ENCODE data around the gene ZFPL1. TPM values are rescaled to one million over a fixed set of nuclear protein-coding genes. Genes with fewer than 3 reads are reported as not detected.

Gene ZFPL1
- total and polyA plus RNA-seq, 4 donors: 12.3 to 19.2 (median 16.3) TPM

DNA sequence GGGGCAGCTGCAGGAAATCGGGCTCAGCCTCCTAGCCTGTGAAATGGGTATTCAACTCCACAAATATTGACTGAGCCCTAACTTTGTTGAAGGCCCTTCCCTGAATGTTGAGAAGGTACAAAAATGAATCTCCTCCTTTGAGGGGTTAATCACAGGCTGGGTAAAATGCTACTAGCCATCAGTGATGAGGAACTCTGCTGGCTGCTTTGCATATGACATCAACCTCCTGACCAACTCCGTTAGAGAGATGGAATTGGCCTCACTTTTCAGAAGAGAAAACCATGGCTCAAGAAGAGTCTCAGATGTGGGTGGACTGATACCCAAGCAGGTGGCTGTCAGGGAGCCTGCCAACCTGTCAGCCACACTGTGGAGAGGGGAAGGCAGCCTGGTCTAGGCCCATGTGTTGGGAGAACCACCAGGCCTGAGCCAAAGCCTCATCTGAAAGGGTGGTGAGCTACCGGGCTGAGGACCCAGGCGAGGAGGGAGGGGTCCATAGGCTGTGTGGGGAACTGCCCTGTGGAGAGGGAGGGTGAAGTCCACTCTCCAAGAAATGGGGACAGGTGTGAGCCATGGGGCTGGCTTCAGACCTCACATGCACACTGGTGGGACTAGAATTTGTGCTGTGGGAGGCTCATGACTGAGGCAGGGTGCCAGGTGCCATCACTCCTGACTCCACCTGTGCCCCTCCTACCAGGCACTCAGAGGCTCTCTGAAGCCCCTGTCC is 12.0 kb upstream of the ZFPL1 start:
- H3K36me3 ChIP-seq (ENCODE audit: control insufficient read depth in 4 of 4, insufficient read depth in 3 of 4, low read depth in 1 of 4, low read length in 3 of 4): no peaks in the 10 kb centered on the region
- no peak overlapping the region for H3K27ac ChIP-seq (ENCODE audit: low read depth in 1 of 2, low read length in 2 of 2)
- no peak overlapping the region for H3K4me3 ChIP-seq (ENCODE audit: low read depth in 1 of 3, low read length in 3 of 3)
- H3K4me1 ChIP-seq (ENCODE audit: control insufficient read depth in 4 of 4, insufficient read depth in 4 of 4, low read length in 3 of 4): no peaks in the 10 kb centered on the region
- H3K9ac ChIP-seq (ENCODE audit: low read depth in 1 of 2, low read length in 2 of 2): no peak overlapping the region
- no peak for DNase-seq (ENCODE audit: low spot score)
- H3K9me3 ChIP-seq (ENCODE audit: control insufficient read depth in 4 of 4, low read length in 3 of 4): no peaks in the 10 kb centered on the region
- H3K27me3 ChIP-seq (ENCODE audit: control insufficient read depth in 4 of 4, insufficient read depth in 4 of 4, low read length in 3 of 4): no peaks in the 10 kb centered on the region
- 83% methylated on average over 4 of the region's 4 CpGs for WGBS
- TF ChIP-seq, protein P1, sequence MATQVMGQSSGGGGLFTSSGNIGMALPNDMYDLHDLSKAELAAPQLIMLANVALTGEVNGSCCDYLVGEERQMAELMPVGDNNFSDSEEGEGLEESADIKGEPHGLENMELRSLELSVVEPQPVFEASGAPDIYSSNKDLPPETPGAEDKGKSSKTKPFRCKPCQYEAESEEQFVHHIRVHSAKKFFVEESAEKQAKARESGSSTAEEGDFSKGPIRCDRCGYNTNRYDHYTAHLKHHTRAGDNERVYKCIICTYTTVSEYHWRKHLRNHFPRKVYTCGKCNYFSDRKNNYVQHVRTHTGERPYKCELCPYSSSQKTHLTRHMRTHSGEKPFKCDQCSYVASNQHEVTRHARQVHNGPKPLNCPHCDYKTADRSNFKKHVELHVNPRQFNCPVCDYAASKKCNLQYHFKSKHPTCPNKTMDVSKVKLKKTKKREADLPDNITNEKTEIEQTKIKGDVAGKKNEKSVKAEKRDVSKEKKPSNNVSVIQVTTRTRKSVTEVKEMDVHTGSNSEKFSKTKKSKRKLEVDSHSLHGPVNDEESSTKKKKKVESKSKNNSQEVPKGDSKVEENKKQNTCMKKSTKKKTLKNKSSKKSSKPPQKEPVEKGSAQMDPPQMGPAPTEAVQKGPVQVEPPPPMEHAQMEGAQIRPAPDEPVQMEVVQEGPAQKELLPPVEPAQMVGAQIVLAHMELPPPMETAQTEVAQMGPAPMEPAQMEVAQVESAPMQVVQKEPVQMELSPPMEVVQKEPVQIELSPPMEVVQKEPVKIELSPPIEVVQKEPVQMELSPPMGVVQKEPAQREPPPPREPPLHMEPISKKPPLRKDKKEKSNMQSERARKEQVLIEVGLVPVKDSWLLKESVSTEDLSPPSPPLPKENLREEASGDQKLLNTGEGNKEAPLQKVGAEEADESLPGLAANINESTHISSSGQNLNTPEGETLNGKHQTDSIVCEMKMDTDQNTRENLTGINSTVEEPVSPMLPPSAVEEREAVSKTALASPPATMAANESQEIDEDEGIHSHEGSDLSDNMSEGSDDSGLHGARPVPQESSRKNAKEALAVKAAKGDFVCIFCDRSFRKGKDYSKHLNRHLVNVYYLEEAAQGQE (IDR thresholded peaks at IDR 0.05): no peak
- no peak for TF ChIP-seq SP1 (IDR thresholded peaks at IDR 0.05)
- TF ChIP-seq, protein P2, sequence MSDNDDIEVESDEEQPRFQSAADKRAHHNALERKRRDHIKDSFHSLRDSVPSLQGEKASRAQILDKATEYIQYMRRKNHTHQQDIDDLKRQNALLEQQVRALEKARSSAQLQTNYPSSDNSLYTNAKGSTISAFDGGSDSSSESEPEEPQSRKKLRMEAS (IDR thresholded peaks at IDR 0.05): no peak
- no peak for TF ChIP-seq TAF1 (conservative IDR thresholded peaks at IDR 0.05)

DNA sequence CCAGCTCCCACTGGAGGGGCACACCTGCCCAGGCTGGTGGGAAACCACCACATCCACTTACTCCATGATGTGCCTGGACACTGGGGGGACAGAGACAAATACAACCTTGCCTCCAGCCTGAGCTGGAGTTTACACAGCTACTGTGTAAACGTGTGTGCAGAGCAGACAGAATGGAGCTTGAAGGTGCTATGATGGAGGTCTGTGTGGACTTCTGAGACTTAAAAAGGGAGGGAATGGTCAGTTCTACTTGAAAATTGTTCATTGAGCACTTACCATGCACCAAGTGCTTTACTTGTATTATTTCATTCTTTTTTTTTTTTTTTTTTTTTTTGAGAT is 11.4 kb upstream of the ZFPL1 start:
- H3K27me3 ChIP-seq (ENCODE audit: control insufficient read depth in 4 of 4, insufficient read depth in 4 of 4, low read length in 3 of 4): no peaks in the 10 kb centered on the region

More for the DNA sequence above, 11.4 kb upstream of the ZFPL1 start:
- H3K9me3 ChIP-seq (ENCODE audit: control insufficient read depth in 4 of 4, low read length in 3 of 4): no peaks in the 10 kb centered on the region
- DNase-seq (ENCODE audit: low spot score): no peak
- H3K36me3 ChIP-seq (ENCODE audit: control insufficient read depth in 4 of 4, insufficient read depth in 3 of 4, low read depth in 1 of 4, low read length in 3 of 4): no peaks in the 10 kb centered on the region
- H3K4me1 ChIP-seq (ENCODE audit: control insufficient read depth in 4 of 4, insufficient read depth in 4 of 4, low read length in 3 of 4): no peaks in the 10 kb centered on the region
- no peak overlapping the region for H3K4me3 ChIP-seq (ENCODE audit: low read depth in 1 of 3, low read length in 3 of 3)
- no peak for TF ChIP-seq RXRA (IDR thresholded peaks at IDR 0.05)
- no peak for TF ChIP-seq TAF1 (conservative IDR thresholded peaks at IDR 0.05)
- TF ChIP-seq GABPA (IDR thresholded peaks at IDR 0.05 in 1 of 2, conservative IDR thresholded peaks at IDR 0.05 in 1 of 2): no peak
- TF ChIP-seq RAD21 (IDR thresholded peaks at IDR 0.05): no peak
- TF ChIP-seq, protein P3, sequence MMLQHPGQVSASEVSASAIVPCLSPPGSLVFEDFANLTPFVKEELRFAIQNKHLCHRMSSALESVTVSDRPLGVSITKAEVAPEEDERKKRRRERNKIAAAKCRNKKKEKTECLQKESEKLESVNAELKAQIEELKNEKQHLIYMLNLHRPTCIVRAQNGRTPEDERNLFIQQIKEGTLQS (IDR thresholded peaks at IDR 0.05): no peak
- TF ChIP-seq, protein P1 (IDR thresholded peaks at IDR 0.05): no peak
- no peak for TF ChIP-seq JUND (IDR thresholded peaks at IDR 0.05)
- no peak for TF ChIP-seq YY1 (IDR thresholded peaks at IDR 0.05)
- TF ChIP-seq HNF4A (conservative IDR thresholded peaks at IDR 0.05): no peak
- no peak for TF ChIP-seq CTCF (IDR thresholded peaks at IDR 0.05; ENCODE audit: low read depth, low read length, missing input control)
- no peak for TF ChIP-seq EGR1 (IDR thresholded peaks at IDR 0.05; ENCODE audit: low read depth in 2 of 2)
- 62% methylated on average over 1 of the region's 1 CpG for WGBS
- no peak overlapping the region for H3K9ac ChIP-seq (ENCODE audit: low read depth in 1 of 2, low read length in 2 of 2)
- H3K27ac ChIP-seq (ENCODE audit: low read depth in 1 of 2, low read length in 2 of 2): no peak overlapping the region
